ENCODE measurements around the gene MEF2C. TPM values are rescaled to one million over a fixed set of nuclear protein-coding genes. Genes with fewer than 3 reads are reported as not detected.

The MEF2C gene
- total and polyA plus RNA-seq, 2 donors (not counting 1 experiment from before 2014, with no cell fraction given) = 12.2 to 15.7 TPM

DNA sequence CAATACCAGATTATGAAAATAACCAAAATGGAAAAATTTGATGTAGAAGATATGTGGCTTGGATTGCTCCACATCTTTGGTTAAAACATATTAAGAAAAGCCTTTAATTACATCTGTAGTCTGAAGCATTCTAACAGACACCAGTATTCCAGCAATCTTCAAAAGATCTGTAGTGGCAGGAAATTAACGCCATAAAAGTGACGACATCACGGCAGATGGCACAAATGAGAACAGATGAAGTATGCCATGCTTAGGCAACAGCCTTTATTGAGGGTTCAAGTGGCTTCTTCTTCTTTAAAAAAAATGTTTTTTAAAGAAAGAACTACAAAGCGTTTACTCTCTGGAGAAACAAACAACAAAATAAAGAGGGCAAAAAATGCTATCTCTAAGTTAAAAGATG lies 164.2 kb downstream of the MEF2C start:
- no peak overlapping the region for H3K4me3 ChIP-seq (replicated peaks in 1 of 4; ENCODE audit: control extremely low read depth in 1 of 4, insufficient read depth in 1 of 4, low read depth in 3 of 4, low read length in 4 of 4)
- no peak overlapping the region for H2AFZ ChIP-seq (ENCODE audit: low read length)
- no peaks in the 10 kb centered on the region for H3K9me3 ChIP-seq (ENCODE audit: control insufficient read depth, insufficient read depth, low read depth, low read length)
- H3K27me3 ChIP-seq (ENCODE audit: control insufficient read depth, insufficient read depth, low read length) = no peaks in the 10 kb centered on the region
- H3K9ac ChIP-seq (ENCODE audit: insufficient read depth, low read length) = no peak overlapping the region
- H3K4me2 ChIP-seq (ENCODE audit: extremely low read depth, insufficient read depth, low read length) = no peak overlapping the region
- no peak for DNase-seq (ENCODE audit: low read depth in 2 of 2)
- H3K79me2 ChIP-seq (ENCODE audit: control insufficient read depth, insufficient read depth, low read length) = no peaks in the 10 kb centered on the region
- H3K27ac ChIP-seq (ENCODE audit: insufficient read depth, low read length) = no peak overlapping the region
- no peaks in the 10 kb centered on the region for H3K4me1 ChIP-seq (ENCODE audit: control insufficient read depth, extremely low read depth, insufficient read depth, low read length)
- no peaks in the 10 kb centered on the region for H4K20me1 ChIP-seq (ENCODE audit: control insufficient read depth, extremely low read depth, insufficient read depth, low read length)
- no peak for TF ChIP-seq EZH2 (IDR thresholded peaks at IDR 0.05; ENCODE audit: low read length, missing control alignments)
- TF ChIP-seq, protein P1, sequence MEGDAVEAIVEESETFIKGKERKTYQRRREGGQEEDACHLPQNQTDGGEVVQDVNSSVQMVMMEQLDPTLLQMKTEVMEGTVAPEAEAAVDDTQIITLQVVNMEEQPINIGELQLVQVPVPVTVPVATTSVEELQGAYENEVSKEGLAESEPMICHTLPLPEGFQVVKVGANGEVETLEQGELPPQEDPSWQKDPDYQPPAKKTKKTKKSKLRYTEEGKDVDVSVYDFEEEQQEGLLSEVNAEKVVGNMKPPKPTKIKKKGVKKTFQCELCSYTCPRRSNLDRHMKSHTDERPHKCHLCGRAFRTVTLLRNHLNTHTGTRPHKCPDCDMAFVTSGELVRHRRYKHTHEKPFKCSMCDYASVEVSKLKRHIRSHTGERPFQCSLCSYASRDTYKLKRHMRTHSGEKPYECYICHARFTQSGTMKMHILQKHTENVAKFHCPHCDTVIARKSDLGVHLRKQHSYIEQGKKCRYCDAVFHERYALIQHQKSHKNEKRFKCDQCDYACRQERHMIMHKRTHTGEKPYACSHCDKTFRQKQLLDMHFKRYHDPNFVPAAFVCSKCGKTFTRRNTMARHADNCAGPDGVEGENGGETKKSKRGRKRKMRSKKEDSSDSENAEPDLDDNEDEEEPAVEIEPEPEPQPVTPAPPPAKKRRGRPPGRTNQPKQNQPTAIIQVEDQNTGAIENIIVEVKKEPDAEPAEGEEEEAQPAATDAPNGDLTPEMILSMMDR (conservative IDR thresholded peaks at IDR 0.05 in 1 of 2, IDR thresholded peaks at IDR 0.05 in 1 of 2; ENCODE audit: low read depth in 1 of 2, low read length in 2 of 2) = no peak
- H3K36me3 ChIP-seq (ENCODE audit: control insufficient read depth, insufficient read depth, low read length) = peaks cover 2% of the 10 kb centered on the region

DNA sequence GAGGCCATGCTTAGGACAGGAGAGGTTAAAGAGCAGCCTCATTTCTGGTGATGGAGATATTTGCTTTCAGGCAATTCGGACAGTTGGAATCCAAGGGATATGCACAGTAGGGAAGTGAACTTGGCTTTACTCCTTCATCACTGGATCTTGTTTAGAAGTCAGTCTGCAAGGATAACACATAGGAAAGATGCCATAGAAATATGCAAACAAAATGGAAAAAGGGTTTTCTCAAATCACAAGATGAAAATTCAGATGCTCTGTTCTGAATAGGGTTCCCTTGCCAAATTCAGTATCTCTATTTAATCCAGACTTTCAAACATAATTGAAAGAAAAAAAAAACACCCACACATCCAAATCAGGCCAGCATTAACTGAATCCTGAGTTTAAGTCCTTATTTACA lies 166.9 kb downstream of the MEF2C start:
- H3K79me2 ChIP-seq (ENCODE audit: control insufficient read depth, insufficient read depth, low read length) = no peaks in the 10 kb centered on the region
- TF ChIP-seq EZH2 (IDR thresholded peaks at IDR 0.05; ENCODE audit: low read length, missing control alignments) = no peak
- TF ChIP-seq, protein P1 (conservative IDR thresholded peaks at IDR 0.05 in 1 of 2, IDR thresholded peaks at IDR 0.05 in 1 of 2; ENCODE audit: low read depth in 1 of 2, low read length in 2 of 2) = no peak
- H3K27ac ChIP-seq (ENCODE audit: insufficient read depth, low read length) = no peak overlapping the region
- H3K4me3 ChIP-seq (replicated peaks in 1 of 4; ENCODE audit: control extremely low read depth in 1 of 4, insufficient read depth in 1 of 4, low read depth in 3 of 4, low read length in 4 of 4) = no peak overlapping the region
- H3K4me1 ChIP-seq (ENCODE audit: control insufficient read depth, extremely low read depth, insufficient read depth, low read length) = no peaks in the 10 kb centered on the region
- H3K9ac ChIP-seq (ENCODE audit: insufficient read depth, low read length) = no peak overlapping the region
- no peak overlapping the region for H2AFZ ChIP-seq (ENCODE audit: low read length)
- H3K9me3 ChIP-seq (ENCODE audit: control insufficient read depth, insufficient read depth, low read depth, low read length) = no peaks in the 10 kb centered on the region
- no peak for DNase-seq (ENCODE audit: low read depth in 2 of 2)
- no peaks in the 10 kb centered on the region for H3K36me3 ChIP-seq (ENCODE audit: control insufficient read depth, insufficient read depth, low read length)
- H3K27me3 ChIP-seq (ENCODE audit: control insufficient read depth, insufficient read depth, low read length) = no peaks in the 10 kb centered on the region
- H3K4me2 ChIP-seq (ENCODE audit: extremely low read depth, insufficient read depth, low read length) = no peak overlapping the region
- H4K20me1 ChIP-seq (ENCODE audit: control insufficient read depth, extremely low read depth, insufficient read depth, low read length) = no peaks in the 10 kb centered on the region

DNA sequence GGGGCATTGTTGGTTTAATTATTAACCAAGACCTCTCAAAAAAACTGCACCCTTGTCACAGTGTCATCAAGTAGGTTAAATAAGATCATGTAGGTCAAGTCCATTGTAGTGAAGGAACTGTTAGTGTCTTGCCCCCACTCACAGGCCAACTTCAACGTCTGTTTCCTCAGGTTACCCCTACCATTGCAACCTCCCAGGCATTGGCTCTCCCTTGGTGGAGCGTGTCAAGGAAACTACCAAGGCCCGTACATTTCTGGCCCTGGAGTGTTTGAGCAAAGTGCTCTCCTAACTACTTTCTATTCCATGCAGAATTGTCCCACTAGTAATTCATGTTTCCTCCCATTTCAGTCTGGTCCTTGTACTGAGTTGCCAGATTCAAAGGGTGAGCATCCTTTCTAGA lies 167.5 kb downstream of the MEF2C start:
- Histone ChIP-seq H3K4me2 (ENCODE audit: extremely low read depth, insufficient read depth, low read length) (no peak overlapping the region), H3K79me2 (ENCODE audit: control insufficient read depth, insufficient read depth, low read length) (no peaks in the 10 kb centered on the region), H2AFZ (ENCODE audit: low read length) (no peak overlapping the region), H3K27ac (ENCODE audit: insufficient read depth, low read length) (no peak overlapping the region), H3K4me1 (ENCODE audit: control insufficient read depth, extremely low read depth, insufficient read depth, low read length) (no peaks in the 10 kb centered on the region), H4K20me1 (ENCODE audit: control insufficient read depth, extremely low read depth, insufficient read depth, low read length) (no peaks in the 10 kb centered on the region), H3K36me3 (ENCODE audit: control insufficient read depth, insufficient read depth, low read length) (no peaks in the 10 kb centered on the region), H3K4me3 (replicated peaks in 1 of 4; ENCODE audit: control extremely low read depth in 1 of 4, insufficient read depth in 1 of 4, low read depth in 3 of 4, low read length in 4 of 4) (no peak overlapping the region), H3K9ac (ENCODE audit: insufficient read depth, low read length) (no peak overlapping the region), H3K9me3 (ENCODE audit: control insufficient read depth, insufficient read depth, low read depth, low read length) (no peaks in the 10 kb centered on the region), H3K27me3 (ENCODE audit: control insufficient read depth, insufficient read depth, low read length) (no peaks in the 10 kb centered on the region)
- no peak for DNase-seq (ENCODE audit: low read depth in 2 of 2)
- TF ChIP-seq, protein P1 (conservative IDR thresholded peaks at IDR 0.05 in 1 of 2, IDR thresholded peaks at IDR 0.05 in 1 of 2; ENCODE audit: low read depth in 1 of 2, low read length in 2 of 2) = no peak
- TF ChIP-seq EZH2 (IDR thresholded peaks at IDR 0.05; ENCODE audit: low read length, missing control alignments) = no peak
